Lower leg skin (tissue), 3 donors: ENCODE measurements around the gene ZER1.

Source experiments
- POLR2A ChIP-seq, 2 donors: fragments of 450-650 bp; IDR thresholded peaks; one replicate each; pipeline ENCODE4 v1.6.1; 2016 to 2017; ENCODE audit warnings: antibody characterized with exemption in 2 of 2, mild to moderate bottlenecking in 1 of 2, moderate library complexity in 1 of 2
- TF ChIP-seq, protein P1 (sequence below), 3 donors: fragments of 450-650 bp; IDR thresholded peaks; one replicate each; pipeline ENCODE4 v1.5.1; 2016; ENCODE audit warnings: antibody characterized with exemption in 3 of 3, mild to moderate bottlenecking in 3 of 3, moderate library complexity in 2 of 3

DNA sequence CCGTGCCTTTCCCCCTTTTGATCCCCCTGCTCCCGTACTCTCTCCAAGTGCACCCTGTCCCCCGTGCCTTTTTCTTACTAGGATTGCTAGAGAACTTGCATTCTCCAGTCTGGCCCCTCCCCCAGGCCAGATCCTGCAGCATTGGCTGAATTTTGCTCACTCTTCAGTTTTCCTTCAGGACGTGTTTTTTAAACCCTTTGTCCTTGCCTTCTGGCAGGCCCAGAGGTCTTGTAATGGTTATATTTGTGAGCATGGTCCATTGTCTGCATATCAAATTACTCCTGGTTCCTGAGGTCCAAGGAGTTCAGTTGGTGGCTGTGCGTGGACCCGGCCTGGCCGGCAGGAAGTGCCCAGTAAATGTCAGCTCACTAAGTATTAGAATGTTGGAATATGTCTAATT is 15.9 kb upstream of the ZER1 start:
- TF ChIP-seq, protein P1, sequence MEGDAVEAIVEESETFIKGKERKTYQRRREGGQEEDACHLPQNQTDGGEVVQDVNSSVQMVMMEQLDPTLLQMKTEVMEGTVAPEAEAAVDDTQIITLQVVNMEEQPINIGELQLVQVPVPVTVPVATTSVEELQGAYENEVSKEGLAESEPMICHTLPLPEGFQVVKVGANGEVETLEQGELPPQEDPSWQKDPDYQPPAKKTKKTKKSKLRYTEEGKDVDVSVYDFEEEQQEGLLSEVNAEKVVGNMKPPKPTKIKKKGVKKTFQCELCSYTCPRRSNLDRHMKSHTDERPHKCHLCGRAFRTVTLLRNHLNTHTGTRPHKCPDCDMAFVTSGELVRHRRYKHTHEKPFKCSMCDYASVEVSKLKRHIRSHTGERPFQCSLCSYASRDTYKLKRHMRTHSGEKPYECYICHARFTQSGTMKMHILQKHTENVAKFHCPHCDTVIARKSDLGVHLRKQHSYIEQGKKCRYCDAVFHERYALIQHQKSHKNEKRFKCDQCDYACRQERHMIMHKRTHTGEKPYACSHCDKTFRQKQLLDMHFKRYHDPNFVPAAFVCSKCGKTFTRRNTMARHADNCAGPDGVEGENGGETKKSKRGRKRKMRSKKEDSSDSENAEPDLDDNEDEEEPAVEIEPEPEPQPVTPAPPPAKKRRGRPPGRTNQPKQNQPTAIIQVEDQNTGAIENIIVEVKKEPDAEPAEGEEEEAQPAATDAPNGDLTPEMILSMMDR (IDR thresholded peaks at IDR 0.05) = no peak
- no peak for TF ChIP-seq POLR2A (IDR thresholded peaks at IDR 0.05)
